Activated CD4-positive, alpha-beta T cell treated with anti-CD3 and anti-CD28 coated beads, Interleukin-2, amount 50 U/mL, for 48 hours (primary cell): ENCODE data around the gene GBP2.
"Not testable (repeated sequence)": the region's sequence is repeated elsewhere in the genome, so short reads cannot be mapped to it uniquely, and the experiment has no call there.

ENCODE experiments used
- DNase-seq, 2 experiments: peaks; one replicate each; pipeline ENCODE4 v3.0.0-alpha.2; 2020

Gene GBP2

DNA sequence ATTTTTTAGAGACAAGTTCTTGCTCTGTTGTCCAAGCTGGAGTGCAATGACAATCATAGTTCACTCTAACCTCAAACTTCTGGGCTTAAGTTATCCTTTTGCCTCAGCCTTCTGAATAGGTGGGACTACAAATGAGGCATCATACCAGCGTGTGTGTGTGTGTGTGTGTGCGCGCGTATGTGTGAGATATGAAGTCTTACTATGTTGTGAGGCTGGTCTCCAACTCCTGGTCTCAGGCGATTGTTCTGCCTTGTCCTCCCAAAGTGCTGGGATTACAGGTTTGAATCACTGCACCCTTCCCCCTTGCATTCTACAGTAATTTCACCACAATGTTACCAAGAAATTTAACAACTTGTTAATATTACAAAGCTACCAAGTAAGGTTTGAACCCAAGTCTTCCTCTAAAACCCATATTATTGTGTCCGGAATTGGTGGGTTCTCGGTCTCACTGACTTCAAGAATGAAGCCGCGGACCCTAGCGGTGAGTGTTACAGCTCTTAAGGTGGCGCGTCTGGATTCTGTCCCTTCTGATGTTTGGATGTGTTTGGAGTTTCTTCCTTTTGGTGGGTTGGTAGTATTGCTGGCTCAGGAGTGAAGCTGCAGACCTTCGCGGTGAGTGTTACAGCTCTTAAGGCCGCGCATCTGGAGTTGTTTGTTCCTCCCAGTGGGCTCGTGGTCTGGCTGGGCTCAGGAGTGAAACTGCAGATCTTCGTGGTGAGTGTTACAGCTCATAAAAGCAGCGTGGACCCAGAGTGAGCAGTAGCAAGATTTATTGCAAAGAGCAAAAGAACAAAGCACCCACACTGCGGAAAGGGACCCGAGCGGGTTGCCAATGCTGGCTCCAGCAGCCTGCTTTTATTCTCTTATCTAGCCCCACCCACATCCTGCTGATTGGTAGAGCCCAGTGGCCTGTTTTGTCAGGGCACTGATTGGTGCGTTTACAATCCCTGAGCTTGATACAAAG is 970 bp upstream of the GBP2 start:
- DNase-seq, result peak; percentile 73 to 80

- DNase-seq, result peak in 1 of 2 experiments; percentile 9
These were observed 538 bp downstream of the GBP2 start for GRCh38 chr1:89125240-89125912.

DNA sequence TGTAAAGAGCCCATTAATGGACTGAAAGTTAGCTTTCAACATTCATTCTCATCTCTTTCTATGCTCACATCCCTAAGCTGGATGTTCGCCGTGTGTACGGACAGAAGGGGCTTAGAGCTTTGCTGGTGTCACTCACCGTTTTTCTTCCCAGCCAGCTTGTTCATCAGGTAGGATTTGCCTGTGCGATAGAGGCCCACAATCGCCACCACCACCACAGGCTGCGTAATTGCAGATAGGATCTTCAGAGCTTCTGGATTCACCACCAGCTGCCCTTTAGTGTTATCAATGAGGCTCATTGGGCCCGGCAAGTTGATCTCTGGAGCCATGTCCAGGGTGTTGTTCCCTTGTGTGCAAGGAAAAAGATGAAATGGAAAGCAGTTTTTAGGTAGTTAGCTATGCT is 4.3 kb downstream of the GBP2 start:
- no peak for DNase-seq

DNA sequence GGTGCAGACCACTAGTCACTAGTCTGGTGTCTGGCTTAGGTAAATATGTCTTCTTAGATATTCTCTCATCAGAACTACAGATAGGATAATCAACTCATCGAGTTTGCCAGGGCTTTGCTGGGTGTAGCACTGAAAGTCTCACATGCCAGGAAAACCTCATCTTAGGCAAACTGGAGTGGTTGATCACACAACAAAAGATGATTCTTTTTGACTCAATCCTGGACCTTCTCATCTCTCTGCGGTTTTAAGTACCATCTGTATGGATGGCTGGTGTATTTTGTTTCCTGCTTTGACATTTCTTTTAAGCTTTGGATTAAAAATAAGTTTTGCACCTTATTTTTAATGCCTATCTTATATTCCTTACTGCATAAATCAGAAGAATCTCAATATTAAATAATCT is 11.3 kb downstream of the GBP2 start:
- no peak for DNase-seq

- no peak for DNase-seq
These were observed 12.9 kb downstream of the GBP2 start for GRCh38 chr1:89112871-89113613.

DNA sequence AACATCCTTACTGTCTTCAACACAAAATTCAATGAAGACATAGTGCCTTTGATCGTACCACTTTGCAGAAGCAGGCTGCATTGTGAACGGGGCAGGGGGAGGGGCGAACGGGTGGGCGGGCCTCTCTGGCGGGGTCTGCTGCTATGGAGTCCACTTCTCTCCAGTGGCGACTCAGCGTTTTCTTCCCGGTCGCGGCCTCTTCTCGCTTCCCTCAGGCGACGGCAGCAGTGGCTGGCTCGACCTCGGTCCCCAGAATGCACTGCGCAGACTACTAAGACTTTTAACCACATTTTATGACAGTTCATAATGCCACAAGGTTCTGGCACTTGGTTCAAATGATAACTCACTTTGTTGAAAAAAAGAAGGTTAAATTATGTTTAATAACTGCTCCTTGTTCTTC is 21.2 kb downstream of the GBP2 start:
- no peak for DNase-seq

DNA sequence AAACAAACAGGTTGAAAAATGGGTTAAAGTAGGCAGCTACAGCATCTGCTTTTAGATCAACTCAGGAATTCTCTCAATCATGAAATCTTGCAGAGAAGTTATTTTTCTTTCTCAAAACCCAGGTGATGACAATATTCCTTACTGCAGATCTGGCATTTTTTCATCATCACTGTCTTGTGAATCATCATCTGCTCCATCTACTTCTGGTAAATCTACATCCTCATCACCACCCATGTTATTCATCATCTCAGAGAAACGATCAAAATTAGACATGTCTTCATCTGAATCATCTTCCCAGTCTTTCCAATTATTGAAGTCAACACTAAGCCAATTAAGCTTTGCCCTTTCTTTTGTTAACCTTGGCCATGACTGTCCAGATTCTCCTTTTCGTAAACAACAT is 21.8 kb downstream of the GBP2 start:
- DNase-seq, result no peak

- DNase-seq, result no peak
These were observed 23.9 kb downstream of the GBP2 start for GRCh38 chr1:89102021-89102420.

DNA sequence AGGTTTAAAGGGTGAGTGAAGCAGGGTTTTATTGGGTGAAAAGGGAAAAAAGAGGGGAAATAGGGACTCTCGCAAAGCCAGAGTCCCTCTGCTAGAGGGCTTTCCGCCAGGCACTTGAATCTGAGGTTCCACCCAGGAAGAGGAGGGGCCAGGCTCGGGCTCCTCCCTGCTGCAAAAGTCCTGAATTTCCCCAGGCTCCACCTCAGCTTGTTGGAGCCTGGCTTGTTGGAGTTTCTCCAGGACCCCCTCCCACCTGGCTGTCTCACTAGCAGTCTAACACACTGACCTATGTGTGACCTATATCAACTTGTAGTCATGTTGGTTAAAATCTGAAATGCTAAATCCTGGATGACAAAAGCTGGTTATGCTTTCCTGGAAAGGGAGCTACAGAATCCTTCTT is 25.5 kb downstream of the GBP2 start:
- DNase-seq, result no peak

- no peak for DNase-seq
These were observed 27.1 kb downstream of the GBP2 start for GRCh38 chr1:89098857-89099256.

DNA sequence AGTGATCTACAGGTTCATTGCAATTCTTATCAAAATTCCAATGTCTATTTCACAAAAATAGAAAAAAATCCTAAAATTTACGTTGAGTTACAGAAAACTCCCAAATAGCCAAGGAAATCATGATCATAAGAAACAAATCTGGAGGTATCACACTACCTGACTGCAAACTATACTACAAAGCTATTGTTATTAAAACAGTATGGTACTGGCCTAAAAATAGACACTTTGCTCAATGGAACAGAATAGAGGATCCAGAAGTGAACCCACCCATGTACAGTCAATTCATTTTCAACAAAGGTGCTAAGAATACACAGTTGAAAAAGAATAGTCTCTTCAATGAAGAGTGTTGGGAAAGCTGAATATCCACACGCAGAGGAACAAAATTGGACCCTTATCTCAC is 30.2 kb downstream of the GBP2 start:
- no peak for DNase-seq

DNA sequence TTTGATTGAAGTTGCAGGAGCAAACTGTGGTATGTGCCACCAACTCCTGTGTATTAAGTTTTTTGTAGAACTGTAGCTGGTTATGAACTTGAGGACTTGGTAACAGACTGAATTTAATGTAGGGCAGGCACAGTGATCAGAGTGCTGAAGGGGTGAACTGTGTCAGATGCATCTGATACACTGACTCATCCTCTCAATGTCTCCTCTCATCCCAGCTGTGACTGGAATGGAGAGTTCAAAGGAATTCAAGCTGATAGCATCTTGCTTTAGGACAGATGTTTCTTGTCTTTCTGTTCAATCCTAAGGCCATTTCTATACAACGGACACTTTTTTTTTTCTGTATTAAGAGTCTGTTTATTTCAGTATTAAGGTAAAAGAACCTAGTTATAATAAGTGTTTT is 36.0 kb downstream of the GBP2 start:
- DNase-seq, result no peak

DNA sequence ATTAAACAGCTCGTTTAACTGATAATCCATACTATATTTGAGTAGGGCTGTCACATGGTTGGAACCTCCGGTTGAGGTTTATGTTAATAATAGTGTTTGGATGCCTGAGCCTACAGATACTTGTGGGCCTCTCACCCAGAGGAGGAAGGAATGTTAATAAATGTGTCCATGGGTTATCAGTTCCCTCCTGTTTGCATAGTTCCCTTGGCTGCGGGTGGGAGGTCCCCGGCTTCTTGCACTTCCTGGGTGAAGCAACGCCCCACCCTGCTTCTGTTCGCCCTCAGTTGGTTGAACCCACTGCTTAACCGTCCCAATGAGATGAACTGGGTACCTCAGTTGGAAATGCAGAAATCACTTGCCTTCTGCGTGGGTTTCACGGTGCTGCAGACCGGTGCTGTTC is 37.3 kb downstream of the GBP2 start:
- no peak for DNase-seq

DNA sequence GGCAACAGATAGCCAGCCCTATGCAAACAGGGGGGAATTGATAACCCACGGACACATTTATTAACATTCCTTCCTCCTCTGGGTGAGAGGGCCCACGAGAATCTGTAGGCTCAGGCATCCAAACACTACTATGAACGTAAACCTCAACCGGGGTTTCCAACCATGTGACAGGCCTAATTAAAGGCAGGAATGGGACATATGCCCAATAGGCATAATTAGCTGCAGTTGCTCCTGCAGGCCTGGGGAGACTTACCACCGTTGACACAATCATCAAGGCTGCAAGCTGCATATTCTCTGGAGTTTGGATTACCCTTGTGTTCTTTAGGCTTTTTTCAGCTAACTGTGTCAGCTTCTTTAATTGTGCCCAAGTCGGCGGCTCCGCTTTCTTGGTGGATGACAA is 38.7 kb downstream of the GBP2 start:
- no peak for DNase-seq

GRCh38 chr1:89085781-89086180 is 40.1 kb downstream of the GBP2 start:
- DNase-seq, result peak; percentile 43 to 57

DNA sequence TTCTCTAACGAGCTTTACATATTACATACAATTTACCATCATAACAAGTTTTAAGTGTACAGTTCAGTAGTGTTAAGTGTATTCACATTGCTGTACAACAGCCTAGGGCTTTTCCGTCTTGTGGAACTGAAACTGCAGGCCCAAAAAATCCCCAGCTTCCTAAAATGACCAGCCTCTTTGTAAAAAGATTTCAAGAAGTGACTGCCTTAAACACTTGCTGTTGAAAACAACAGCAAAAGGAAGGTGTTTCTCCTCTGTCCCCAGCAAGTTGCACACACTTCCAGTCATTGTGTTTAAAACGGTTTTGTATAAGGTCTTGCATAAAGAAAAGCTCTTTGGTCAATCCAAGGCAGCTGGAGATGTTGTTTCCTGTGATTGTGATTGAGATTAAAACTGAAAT is 44.9 kb downstream of the GBP2 start:
- no peak for DNase-seq

DNA sequence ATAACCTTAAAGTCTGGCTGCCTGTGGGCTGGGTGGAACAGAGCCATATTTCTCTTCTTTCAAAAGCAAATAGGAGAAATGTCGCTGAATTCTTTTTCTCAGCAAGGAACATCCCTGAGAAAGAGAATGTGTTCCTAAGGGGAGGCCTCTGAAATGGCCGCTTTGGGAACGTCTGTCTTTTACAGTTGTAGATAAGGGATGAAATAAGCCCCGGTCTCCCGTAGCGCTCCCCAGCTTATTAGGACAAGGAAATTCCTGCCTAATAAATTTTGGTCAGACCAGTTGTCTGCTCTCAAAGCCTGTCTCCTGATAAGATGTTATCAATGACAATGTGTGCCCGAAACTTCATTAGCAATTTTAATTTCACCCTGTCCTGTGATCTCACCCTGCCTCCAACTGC is 45.8 kb downstream of the GBP2 start:
- DNase-seq, result not testable (repeated sequence)

DNA sequence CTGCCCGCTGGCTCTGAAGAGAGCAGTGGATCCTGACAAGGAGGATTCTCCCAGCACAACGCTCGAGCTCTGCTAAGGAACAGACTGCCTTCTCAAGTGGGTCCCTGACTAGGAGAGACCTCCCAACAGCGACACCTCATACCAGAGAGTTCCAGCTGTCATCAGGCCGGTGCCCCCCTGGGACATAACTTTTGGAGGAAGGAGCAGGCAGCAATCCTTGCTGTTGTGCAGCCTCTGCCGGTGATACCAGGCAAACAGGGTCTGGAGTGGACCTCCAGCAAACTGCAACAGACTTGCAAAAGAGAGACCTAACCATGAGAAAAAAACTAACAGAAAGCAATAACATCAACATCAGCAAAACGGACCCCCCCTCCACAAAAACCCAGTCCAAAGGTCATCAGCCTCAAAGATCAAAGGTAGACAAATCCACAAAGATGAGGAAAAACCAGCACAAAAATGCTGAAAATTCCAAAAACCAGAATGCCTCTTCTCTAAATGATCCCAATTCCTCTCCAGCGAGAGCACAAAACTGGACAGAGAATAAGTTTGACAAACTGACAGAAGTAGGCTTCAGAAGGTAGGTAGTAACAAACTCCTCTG is 53.3 kb downstream of the GBP2 start:
- DNase-seq, result not testable (repeated sequence)

GRCh38 chr1:89070509-89070908 is 55.4 kb downstream of the GBP2 start:
- DNase-seq, result no peak

GRCh38 chr1:89069951-89070350 is 56.0 kb downstream of the GBP2 start:
- no peak for DNase-seq

DNA sequence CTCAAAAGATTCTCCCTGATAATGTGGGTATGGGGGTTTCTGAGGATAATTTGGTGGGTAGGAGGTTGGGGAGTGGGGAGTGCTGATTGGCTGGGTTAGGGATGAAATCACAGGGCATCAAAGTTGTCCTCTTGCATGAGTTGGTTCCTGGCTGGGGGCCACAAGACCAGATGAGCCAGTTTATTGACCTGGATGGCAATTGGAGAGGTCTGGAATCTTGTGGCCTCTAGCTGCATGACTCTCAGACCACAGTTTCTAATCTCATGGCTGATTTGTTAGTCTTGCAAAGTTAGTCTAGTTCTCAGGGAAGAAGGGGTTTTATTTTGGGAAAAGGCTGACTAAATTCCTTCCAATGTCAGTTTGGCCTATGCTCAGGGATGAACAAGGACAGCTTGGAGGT is 57.6 kb downstream of the GBP2 start:
- DNase-seq, result no peak

DNA sequence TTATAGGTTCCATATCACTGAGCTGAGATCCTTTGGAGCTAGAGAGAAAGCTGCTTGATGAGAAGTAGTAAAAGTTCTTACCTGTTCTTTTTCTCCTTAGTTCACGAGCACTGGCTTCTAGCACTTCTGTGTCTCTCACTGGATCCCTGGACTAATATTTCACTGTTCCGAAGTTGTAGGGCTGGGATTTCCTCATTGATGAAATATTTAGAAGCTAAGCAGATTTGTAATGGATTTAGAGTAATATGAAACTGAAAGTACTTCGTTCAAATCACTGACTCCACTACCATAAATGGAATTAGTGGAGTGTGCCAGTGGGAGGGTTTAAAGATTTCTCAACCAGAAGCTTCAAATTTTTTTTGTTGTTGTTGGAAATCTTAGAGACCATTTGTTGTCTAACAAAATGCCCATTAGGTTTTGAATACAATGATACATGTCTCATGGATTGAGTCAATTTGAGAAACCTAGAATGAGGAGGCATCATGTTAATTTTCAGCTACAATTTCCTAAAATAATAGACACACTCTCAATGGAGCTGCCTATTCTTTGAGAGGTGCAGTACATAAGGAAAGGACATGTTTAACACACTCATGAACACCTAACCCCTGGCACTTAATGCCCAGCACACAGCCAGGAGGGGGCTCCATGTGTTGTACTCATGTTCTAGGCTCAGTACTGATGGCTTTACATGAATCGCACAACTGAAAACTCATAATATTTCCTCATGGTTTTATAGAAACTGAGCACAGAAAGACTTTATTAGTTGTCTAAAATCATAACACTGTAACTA is 60.6 kb downstream of the GBP2 start, which contains the start of gene GBP1:
Gene GBP1, minus strand, starts transcription at position 130 of the 790 bp plus-strand sequence. CDS start 1,974 bp downstream, outside the sequence.
- peak in 1 of 2 experiments; percentile 31 for DNase-seq
